Activated CD8-positive, alpha-beta memory T cell treated with anti-CD3 and anti-CD28 coated beads, Interleukin-2, amount 50 U/mL, for 24 hours (primary cell): ENCODE data around the gene TSPAN5.
"Not testable (repeated sequence)": the region's sequence is repeated elsewhere in the genome, so short reads cannot be mapped to it uniquely, and the experiment has no call there.

Experiments
- DNase-seq: peaks from one replicate; pipeline ENCODE4 v3.0.0-alpha.2; 2020; ENCODE audit errors: extremely low read depth

Gene TSPAN5

GRCh38 chr4:98461121-98461865 lies 197.1 kb downstream of the TSPAN5 start:
- DNase-seq = not testable (repeated sequence)

GRCh38 chr4:98457422-98457821 lies 201.0 kb downstream of the TSPAN5 start:
- DNase-seq = not testable (repeated sequence)

GRCh38 chr4:98452091-98452490 lies 206.3 kb downstream of the TSPAN5 start:
- no peak for DNase-seq

- DNase-seq = no peak
These were observed 209.5 kb downstream of the TSPAN5 start for GRCh38 chr4:98448908-98449307.

GRCh38 chr4:98447648-98448047 lies 210.8 kb downstream of the TSPAN5 start:
- DNase-seq = no peak

- DNase-seq = no peak
These were observed 211.7 kb downstream of the TSPAN5 start for GRCh38 chr4:98446499-98447375.

GRCh38 chr4:98444371-98444770 lies 214.0 kb downstream of the TSPAN5 start:
- DNase-seq = no peak

GRCh38 chr4:98434816-98435215 lies 223.6 kb downstream of the TSPAN5 start:
- no peak for DNase-seq

- no peak for DNase-seq
These were observed 224.7 kb downstream of the TSPAN5 start for GRCh38 chr4:98433691-98434090.

GRCh38 chr4:98430708-98431403 lies 227.6 kb downstream of the TSPAN5 start:
- DNase-seq = no peak

- DNase-seq = no peak
These were observed 235.4 kb downstream of the TSPAN5 start for GRCh38 chr4:98423009-98423408.

GRCh38 chr4:98421111-98421510 lies 237.3 kb downstream of the TSPAN5 start:
- no peak for DNase-seq
